Adrenal gland (tissue), 12 donors: ENCODE results near the gene TEX2. TPM values are rescaled to one million over a fixed set of nuclear protein-coding genes. Genes with fewer than 3 reads are reported as not detected.
A peak's percentile ranks its signal among the peaks of the same experiment; 100 is the strongest.

Source experiments
- DNase-seq, 7 donors: peaks; one replicate each; pipeline ENCODE4 v3.0.0-alpha.2; 2019 to 2020
- H3K27ac ChIP-seq, 5 donors: fragments of 200-600 bp; sonication (generic) in 4 of 5; 1 replicate in 3 of 5; 2 replicates in 2 of 5; pipeline versions ENCODE4 v1.5.1 to v1.8.0; 2016 to 2020; ENCODE audit warnings: mild to moderate bottlenecking in 1 of 5
- H3K27me3 ChIP-seq: fragments of 200-600 bp; 2 replicates; pipeline ENCODE4 v1.8.0; 2021
- H3K36me3 ChIP-seq, 2 donors: fragments of 200-600 bp; replicated peaks in 1 of 2; 1 replicate in 1 of 2; 2 replicates in 1 of 2; pipeline versions ENCODE4 v1.5.1 to v1.8.0; 2018 to 2022
- H3K4me1 ChIP-seq, 2 donors: fragments of 200-600 bp; replicated peaks in 1 of 2; 1 replicate in 1 of 2; 2 replicates in 1 of 2; pipeline versions ENCODE4 v1.5.1 to v1.8.0; 2018 to 2021
- H3K4me3 ChIP-seq, 4 donors: fragments of 200-600 bp; sonication (generic) in 3 of 4; one replicate each; pipeline ENCODE4 v1.5.1; 2016 to 2018
- H3K9me3 ChIP-seq, 3 donors: fragments of 200-600 bp; sonication (generic) in 1 of 3; replicated peaks in 1 of 3; 1 replicate in 2 of 3; 2 replicates in 1 of 3; pipeline versions ENCODE4 v1.5.1 to v1.8.0; 2016 to 2021
- CTCF ChIP-seq, 6 experiments: fragments of 450-650 bp in 4 of 6; fragments of 200-600 bp in 2 of 6; sonication (generic) in 1 of 6; IDR thresholded peaks; 1 replicate in 5 of 6; 2 replicates in 1 of 6; pipeline versions ENCODE4 v1.5.1 to v1.8.0; 2016 to 2021; ENCODE audit warnings: antibody characterized with exemption in 6 of 6, mild to moderate bottlenecking in 2 of 6, moderate library complexity in 1 of 6
- POLR2A ChIP-seq, 2 donors: fragments of 450-650 bp; IDR thresholded peaks; one replicate each; pipeline ENCODE4 v1.6.1; 2017; ENCODE audit warnings: antibody characterized with exemption in 2 of 2, mild to moderate bottlenecking in 2 of 2, moderate library complexity in 1 of 2
- WGBS, 4 donors: extraction: QIAGEN DNeasy Blood & Tissue Kit in 2 of 4; methylation state at CpG; one replicate each; pipeline versions ENCODE4 v1.1.5 to v1.1.7; 2013 to 2017; 5-methylcytosine and 5-hydroxymethylcytosine counted together
- intact Hi-C, 2 donors: fragments of 100-400 bp; cut with DNase I; formaldehyde crosslinking; loops; one replicate each; pipeline versions ENCODE4 v1.14.1 to v1.15.0; 2022 to 2023
- polyA plus RNA-seq, 3 donors: library from polyadenylated mRNA; stranded (reverse); fragments of 200-250 nt in 2 of 3; fragments of 350-450 nt in 1 of 3; fragmentation: Illumina TruSeq in 1 of 3; extraction: RNeasy Lipid Tissue Mini Kit (QIAGEN cat#74804) in 1 of 3; gene quantifications; one replicate each; pipeline ENCODE4 v1.2.3, GENCODE V29; 2013 to 2014
- total RNA-seq, 9 donors: library from RNA; depleted of rRNA in 4 of 9; stranded (reverse); fragments of >200 nt in 4 of 9; fragments of 120-200 nt in 1 of 9; fragmentation: NEBNext Ultra II Directional in 1 of 9; extraction: Animal tissue kit (Norgen Biotek cat#: 25700) in 1 of 9; gene quantifications; one replicate each; pipeline versions ENCODE4 v1.1.0 to v1.2.4, GENCODE V29; 2013 to 2023
- donor health status: healthy with polysubstance abuse.
- donor health status: Bipolar disorder and iron deficiency.
- donor health status: DM: yes; HTN: yes; CAD: no.
- donor health status: DM: no; HTN: no; CAD: no.
- donor health status: DM: no; HTN: no; CAD: no.
- donor health status: DM: yes; HTN: yes; CAD: no.

Gene TEX2
- total and polyA plus RNA-seq, 12 donors, result 12.0 to 91.5 (median 62.5) TPM

- TF ChIP-seq POLR2A (IDR thresholded peaks at IDR 0.05) (no peak), CTCF (IDR thresholded peaks at IDR 0.05) (peak; percentile 23 to 39 (median 32))
- Histone ChIP-seq H3K4me3 (no peak overlapping the region), H3K36me3 (no peaks in the 10 kb centered on the region), H3K27me3 (no peaks in the 10 kb centered on the region), H3K27ac (no peak overlapping the region), H3K9me3 (no peaks in the 10 kb centered on the region), H3K4me1 (peaks cover 25 to 37% of the 10 kb centered on the region in 2 donors)
- no peak for DNase-seq
- WGBS, 4 donors, result 69 to 78% (median 72%) methylated on average over 9 of the region's 9 CpGs
- intact Hi-C loops, result no loop called here
Observed at GRCh38 chr17:64236827-64237403, 26.1 kb downstream of the TEX2 start.

GRCh38 chr17:64234961-64235360 lies 28.1 kb downstream of the TEX2 start:
- peaks cover 25 to 37% of the 10 kb centered on the region in 2 donors for H3K4me1 ChIP-seq
- WGBS, 4 donors, result 58 to 80% (median 80%) methylated on average over 4 to 6 of the region's 6 CpGs
- DNase-seq, result no peak
- no peak overlapping the region for H3K4me3 ChIP-seq
- H3K27ac ChIP-seq, result no peak overlapping the region
- TF ChIP-seq CTCF (IDR thresholded peaks at IDR 0.05) (no peak), POLR2A (IDR thresholded peaks at IDR 0.05) (no peak)
- H3K27me3 ChIP-seq, result no peaks in the 10 kb centered on the region
- H3K36me3 ChIP-seq, result no peaks in the 10 kb centered on the region
- intact Hi-C loops, result no loop called here
- H3K9me3 ChIP-seq, result no peaks in the 10 kb centered on the region

- no peak for DNase-seq
- H3K27me3 ChIP-seq, result no peaks in the 10 kb centered on the region
- 91 to 100% (median 94%) methylated on average over 2 of the region's 2 CpGs for WGBS, 4 donors
- H3K27ac ChIP-seq, result peak overlapping the region in 1 of 5 donors; percentile 9
- H3K36me3 ChIP-seq, result no peaks in the 10 kb centered on the region
- no peak for TF ChIP-seq CTCF (IDR thresholded peaks at IDR 0.05)
- TF ChIP-seq POLR2A (IDR thresholded peaks at IDR 0.05), result no peak
- H3K4me3 ChIP-seq, result no peak overlapping the region
- intact Hi-C loops, result no loop called here
- H3K4me1 ChIP-seq, result peaks cover 26 to 44% of the 10 kb centered on the region in 2 donors
- H3K9me3 ChIP-seq, result no peaks in the 10 kb centered on the region
Observed at GRCh38 chr17:64232466-64233262, 30.4 kb downstream of the TEX2 start.

GRCh38 chr17:64231567-64232141 lies 31.4 kb downstream of the TEX2 start:
- Histone ChIP-seq H3K9me3 (no peaks in the 10 kb centered on the region), H3K4me1 (peaks cover 26 to 45% of the 10 kb centered on the region in 2 donors), H3K27ac (peak overlapping the region in 4 of 5 donors; percentile 80 to 91 (median 86)), H3K4me3 (no peak overlapping the region), H3K27me3 (no peaks in the 10 kb centered on the region), H3K36me3 (no peaks in the 10 kb centered on the region)
- no peak for DNase-seq
- intact Hi-C loops, result no loop called here
- 76 to 90% (median 81%) methylated on average over 6 of the region's 6 CpGs for WGBS, 4 donors
- TF ChIP-seq CTCF (IDR thresholded peaks at IDR 0.05), result no peak
- TF ChIP-seq POLR2A (IDR thresholded peaks at IDR 0.05), result no peak
